GM10266 (cell line): ENCODE results near the gene PRKCZ.
A peak's percentile ranks its signal among the peaks of the same experiment; 100 is the strongest.

Experiments used
- DNase-seq: peaks from one replicate; pipeline ENCODE4 v3.0.0; 2012; ENCODE audit errors: extremely low spot score
- CTCF ChIP-seq: IDR thresholded peaks from 2 replicates; pipeline ENCODE4 v1.5.1; 2012; ENCODE audit warnings: mild to moderate bottlenecking, low read depth; ENCODE audit not compliant: control insufficient read depth, insufficient read depth; ENCODE audit errors: missing control alignments

Gene PRKCZ

DNA sequence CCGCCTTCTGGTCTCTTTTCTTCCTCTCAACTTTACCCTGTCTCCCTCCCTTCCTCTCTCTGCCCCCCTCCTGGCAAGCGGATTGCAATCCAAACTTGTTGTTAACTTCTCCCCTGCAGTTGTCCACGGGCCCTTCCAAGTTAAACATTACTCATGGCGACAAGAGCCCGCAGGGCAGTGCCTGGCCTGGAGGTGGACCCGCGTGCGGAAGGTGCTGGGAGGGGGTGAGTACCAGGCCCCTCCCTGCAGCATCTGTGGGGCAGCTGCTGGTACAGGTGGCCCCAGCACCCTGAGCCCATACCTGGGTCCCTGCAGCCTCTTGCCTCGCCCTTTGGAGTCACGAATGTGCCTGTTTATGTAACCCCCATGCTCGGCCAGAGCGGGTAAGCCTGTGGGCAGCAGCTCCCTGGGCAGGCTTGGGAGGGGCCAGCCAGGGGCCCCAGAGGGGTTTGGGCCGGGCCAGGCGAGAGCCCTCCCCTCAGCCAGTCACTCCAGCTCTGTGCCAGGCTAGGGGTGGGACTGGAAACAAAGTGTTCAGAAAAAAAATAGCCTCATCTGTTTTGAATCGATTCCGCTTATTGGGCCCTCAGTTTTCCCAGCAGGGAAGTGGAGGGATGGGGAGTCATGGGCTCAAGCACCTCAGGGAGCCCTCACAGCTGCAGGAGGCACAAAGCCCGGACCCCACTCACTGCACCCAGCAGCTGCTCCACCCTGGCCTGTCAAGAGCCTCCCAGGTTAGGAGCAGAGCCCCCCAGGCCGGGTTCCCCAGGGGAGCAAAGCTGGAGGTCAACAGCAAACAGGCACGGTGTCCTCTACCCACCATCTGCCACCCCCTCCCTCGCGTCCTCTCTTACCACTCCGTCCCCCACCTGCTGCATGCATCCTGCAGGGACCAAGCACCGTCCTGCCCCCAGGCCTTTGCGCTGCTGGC is 158.4 kb downstream of the PRKCZ start:
- no peak for DNase-seq
- TF ChIP-seq CTCF, result no peak

GRCh38 chr1:2209400-2210083 is 159.3 kb downstream of the PRKCZ start:
- TF ChIP-seq CTCF, result no peak

GRCh38 chr1:2210084-2210653 is 160.0 kb downstream of the PRKCZ start:
- TF ChIP-seq CTCF, result no peak
- DNase-seq, result no peak

More at GRCh38 chr1:2209400-2210083, 159.3 kb downstream of the PRKCZ start:
- no peak for DNase-seq

- no peak for DNase-seq
- TF ChIP-seq CTCF, result no peak
Measured at GRCh38 chr1:2210786-2211185, 160.6 kb downstream of the PRKCZ start.

GRCh38 chr1:2212274-2212531 is 162.0 kb downstream of the PRKCZ start:
- no peak for TF ChIP-seq CTCF

GRCh38 chr1:2212532-2213491 is 162.6 kb downstream of the PRKCZ start:
- peak; percentile 54 for DNase-seq
- peak; percentile 41 for TF ChIP-seq CTCF

More at GRCh38 chr1:2212274-2212531, 162.0 kb downstream of the PRKCZ start:
- no peak for DNase-seq
